HepG2 (cell line): ENCODE data around the gene PTPRD. TPM values are rescaled to one million over a fixed set of nuclear protein-coding genes. Genes with fewer than 3 reads are reported as not detected.

Experiments used
- ATAC-seq: fragments of 200-7000 bp; cut with Tn5 transposase; 3 replicates; pipeline ENCODE4 v1.9.1; 2020; ENCODE audit warnings: mild to moderate bottlenecking, moderate library complexity
- BruUV-seq: library from RNA; stranded (reverse); fragments of 400-500 nt; replicated peaks from 2 replicates; lab custom pipeline; 2021; lab: Mats Ljungman, UMichigan
- CTCF ChIA-PET: fragments of 300-600 bp; formaldehyde crosslinking; extraction: SDS; loops from one replicate; lab custom pipeline; 2021; ENCODE audit warnings: low total read pairs, inconsistent platforms, low intra/inter-chr PET ratio; lab: Yijun Ruan, JAX
- POLR2A ChIA-PET: fragments of 350-600 bp; sonication (Branson Sonifier 250); formaldehyde crosslinking; loops from one replicate; lab custom pipeline; 2020; ENCODE audit warnings: antibody characterized with exemption, inconsistent platforms; lab: Yijun Ruan, JAX
- DNase-seq: peaks from one replicate; pipeline ENCODE4 v3.0.0-alpha.2; 2015; ENCODE audit warnings: low spot score
- FAIRE-seq: peaks from 3 replicates; lab custom pipeline; 2011; peaks lifted over from hg19 to GRCh38; lab: Jason Lieb, UNC
- H2AFZ ChIP-seq: one replicate; pipeline ENCODE4 v1.6.1; 2011; ENCODE audit warnings: low read length, inconsistent platforms
- H3K27ac ChIP-seq: fragments of 300-600 bp; 3 replicates; pipeline ENCODE4 v1.8.0; 2011; ENCODE audit warnings: mixed run types, mild to moderate bottlenecking, mixed read lengths, low read length, inconsistent platforms; ENCODE audit not compliant: insufficient read depth; ENCODE audit errors: extremely low read length
- H3K27me3 ChIP-seq, 2 experiments: fragments of 200-600 bp in 1 of 2; 2 replicates in 1 of 2; 3 replicates in 1 of 2; pipeline versions ENCODE4 v1.6.0 to v1.8.0; 2011; ENCODE audit warnings: low read length in 2 of 2, mild to moderate bottlenecking in 2 of 2, moderate library complexity in 2 of 2, inconsistent platforms in 1 of 2; ENCODE audit not compliant: insufficient read depth in 2 of 2, control insufficient read depth in 1 of 2
- H3K36me3 ChIP-seq, 2 experiments: fragments of 200-600 bp in 1 of 2; replicated peaks in 1 of 2; 2 replicates in 1 of 2; 3 replicates in 1 of 2; pipeline versions ENCODE4 v1.5.1 to v1.8.0; 2011; ENCODE audit warnings: low read length in 2 of 2, inconsistent platforms in 1 of 2; ENCODE audit not compliant: insufficient read depth in 2 of 2, control insufficient read depth in 1 of 2
- H3K4me1 ChIP-seq: 2 replicates; pipeline ENCODE4 v1.5.1; 2012; ENCODE audit warnings: low read length, inconsistent platforms; ENCODE audit not compliant: insufficient read depth
- H3K4me2 ChIP-seq: 2 replicates; pipeline ENCODE4 v1.6.0; 2011; ENCODE audit warnings: low read depth, low read length, inconsistent platforms
- H3K4me3 ChIP-seq, 3 experiments: fragments of 200-600 bp in 1 of 3; sonication (generic), shearing (Covaris generic) in 1 of 3; replicated peaks in 1 of 3; 2 replicates each; pipeline ENCODE4 v1.5.1; 2011 to 2016; ENCODE audit warnings: low read length in 3 of 3, inconsistent platforms in 2 of 3, low read depth in 2 of 3, mild to moderate bottlenecking in 2 of 3, control low read depth in 1 of 3, mixed read lengths in 1 of 3; ENCODE audit not compliant: insufficient read depth in 1 of 3
- H3K79me2 ChIP-seq: one replicate; pipeline ENCODE4 v1.6.1; 2011; ENCODE audit warnings: low read length, inconsistent platforms; ENCODE audit not compliant: insufficient read depth
- H3K9ac ChIP-seq: 2 replicates; pipeline ENCODE4 v1.6.0; 2011; ENCODE audit warnings: mild to moderate bottlenecking, low read depth, low read length, inconsistent platforms; ENCODE audit not compliant: insufficient read depth
- H3K9me3 ChIP-seq: 2 replicates; pipeline ENCODE4 v1.5.1; 2012; ENCODE audit warnings: mild to moderate bottlenecking, low read length
- H4K20me1 ChIP-seq: 2 replicates; pipeline ENCODE4 v1.6.0; 2011; ENCODE audit warnings: inconsistent platforms, mild to moderate bottlenecking, low read length, moderate library complexity; ENCODE audit not compliant: insufficient read depth
- AGO2 ChIP-seq: fragments of 200-400 bp; formaldehyde crosslinking; optimal IDR thresholded peaks from 2 replicates; pipeline ENCODE3; 2017; ENCODE audit warnings: mild to moderate bottlenecking, low read depth, low read length, moderate library complexity
- ATF1 ChIP-seq: IDR thresholded peaks from 2 replicates; pipeline ENCODE4 v1.6.1; 2016; ENCODE audit warnings: mild to moderate bottlenecking, control low read depth
- DNMT1 ChIP-seq: sonication (generic); formaldehyde crosslinking; IDR thresholded peaks from 2 replicates; pipeline ENCODE4 v1.5.1; 2020; ENCODE audit warnings: mild to moderate bottlenecking, missing genetic modification reagents
- ELF4 ChIP-seq: sonication (generic); formaldehyde crosslinking; IDR thresholded peaks from 2 replicates; pipeline ENCODE4 v1.5.0; 2020; ENCODE audit warnings: missing genetic modification reagents, mild to moderate bottlenecking, moderate library complexity, borderline replicate concordance
- JUND ChIP-seq: sonication (generic); formaldehyde crosslinking; IDR thresholded peaks from 2 replicates; pipeline ENCODE4 v1.8.0; 2022; ENCODE audit warnings: mild to moderate bottlenecking, missing genetic modification reagents
- KLF12 ChIP-seq: sonication (generic); formaldehyde crosslinking; IDR thresholded peaks from 2 replicates; pipeline ENCODE4 v1.4.0; 2020; ENCODE audit warnings: missing genetic modification reagents, borderline replicate concordance
- SAP130 ChIP-seq: IDR thresholded peaks from 2 replicates; pipeline ENCODE4 v1.6.1; 2016; ENCODE audit warnings: low read depth
- TAF15 ChIP-seq: fragments of 200-400 bp; formaldehyde crosslinking; IDR thresholded peaks from one replicate; pipeline ENCODE4 v1.6.1; 2018; ENCODE audit warnings: mild to moderate bottlenecking, low read depth, low read length; ENCODE audit not compliant: poor library complexity, severe bottlenecking
- U2AF1 ChIP-seq: fragments of 200-400 bp; formaldehyde crosslinking; optimal IDR thresholded peaks from 2 replicates; pipeline ENCODE3; 2017; ENCODE audit warnings: mild to moderate bottlenecking, low read depth, low read length
- ZBTB7B ChIP-seq: sonication (generic); formaldehyde crosslinking; IDR thresholded peaks from 2 replicates; pipeline ENCODE4 v1.4.0; 2020; ENCODE audit warnings: missing genetic modification reagents
- ZNF160 ChIP-seq: sonication (generic); formaldehyde crosslinking; IDR thresholded peaks from 2 replicates; pipeline ENCODE4 v1.8.0; 2022; ENCODE audit warnings: mild to moderate bottlenecking, inconsistent platforms, missing genetic modification reagents
- ZNF484 ChIP-seq: sonication (generic); formaldehyde crosslinking; IDR thresholded peaks from 2 replicates; pipeline ENCODE4 v1.5.1; 2020; ENCODE audit warnings: mild to moderate bottlenecking, low read depth, missing genetic modification reagents, borderline replicate concordance
- ZNF563 ChIP-seq: sonication (generic); formaldehyde crosslinking; IDR thresholded peaks from 2 replicates; pipeline ENCODE4 v1.8.0; 2022; ENCODE audit warnings: mild to moderate bottlenecking, moderate library complexity, missing genetic modification reagents
- ZNF768 ChIP-seq: sonication (generic); formaldehyde crosslinking; IDR thresholded peaks from 2 replicates; pipeline ENCODE4 v1.4.0; 2020; ENCODE audit warnings: missing genetic modification reagents
- WGBS: methylation state at CpG from one replicate; pipeline ENCODE4 v1.1.6; 2017; ENCODE audit warnings: low lambda C conversion rate; 5-methylcytosine and 5-hydroxymethylcytosine counted together
- in situ Hi-C: cut with HindIII; loops from 2 replicates; pipeline ENCODE4 v1.10.0; 2017; ENCODE audit warnings: low pct_unique_long_range_greater_than_20kb; ENCODE audit not compliant: extremely low pct_ligation_motif_present
- intact Hi-C: fragments of 100-400 bp; cut with micrococcal nuclease; formaldehyde crosslinking; loops from one replicate; pipeline ENCODE4 v1.10.0; 2022; ENCODE audit not compliant: unreplicated experiment
- polyA plus RNA-seq, 8 experiments: library from polyadenylated mRNA; depleted of rRNA in 3 of 8; stranded (reverse) in 7 of 8; unstranded in 1 of 8; fragments of >200 nt; fragmentation: Illumina TruSeq in 4 of 8; extraction: Trizol in 4 of 8; gene quantifications; 2 replicates each; pipeline versions ENCODE4 v1.2.1 to v1.2.3, GENCODE V29; 2011 to 2016; ENCODE audit warnings: low read depth in 4 of 8, missing spikeins in 1 of 8, mixed read lengths in 1 of 8; ENCODE audit not compliant: insufficient read depth in 1 of 8
- total RNA-seq, 5 experiments: library from RNA; depleted of rRNA; stranded (reverse); fragments of >200 nt; fragmentation: Illumina TruSeq; extraction: Trizol; gene quantifications; 2 replicates each; pipeline ENCODE4 v1.2.3, GENCODE V29; 2016; ENCODE audit warnings: low read depth in 1 of 5
- TF ChIP-seq, protein P1 (sequence below): sonication (generic); formaldehyde crosslinking; IDR thresholded peaks from 2 replicates; pipeline ENCODE4 v1.8.1; 2023; ENCODE audit warnings: mild to moderate bottlenecking, moderate library complexity, missing genetic modification reagents
- TF ChIP-seq, protein P2 (sequence below): sonication (generic); formaldehyde crosslinking; conservative IDR thresholded peaks from 2 replicates; pipeline ENCODE4 v1.8.0; 2022; ENCODE audit warnings: low read depth, missing genetic modification reagents

The PTPRD gene
- total and polyA plus RNA-seq, 2 of the 13 experiments (the other 11 are each of a cell fraction or from before 2014, with no cell fraction given): 0.05 TPM; not detected in 1

DNA sequence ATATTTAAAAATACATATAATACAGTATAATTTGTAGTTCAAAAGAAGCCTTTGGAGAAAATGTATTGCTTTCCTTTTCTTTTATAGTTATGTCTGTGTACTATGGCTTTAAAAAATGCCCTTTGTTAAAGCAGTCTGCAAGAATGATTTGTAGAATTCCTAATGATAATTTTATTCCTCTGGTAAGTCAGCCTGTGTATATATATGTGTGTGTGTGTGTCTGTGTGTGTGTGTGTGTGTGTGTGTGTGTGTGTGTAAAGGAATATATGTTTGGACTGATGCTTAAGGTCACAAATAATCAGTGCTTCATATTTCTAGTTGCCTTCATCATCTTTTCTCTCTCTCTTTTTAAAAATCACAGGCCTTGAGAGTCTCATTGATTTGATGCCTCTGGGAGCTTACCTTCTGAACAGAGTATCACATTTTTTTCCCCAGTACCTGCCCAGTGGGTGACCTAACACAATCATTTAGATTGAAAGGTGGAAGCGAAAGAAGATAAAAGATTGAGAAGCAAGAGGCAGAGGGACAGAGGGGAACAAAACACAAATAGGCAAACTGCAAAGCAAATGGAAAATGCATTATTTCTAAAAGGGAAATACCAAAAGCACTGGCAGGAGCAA lies 2104.0 kb downstream of the PTPRD start:
- Histone ChIP-seq H4K20me1 (no peaks in the 10 kb centered on the region), H2AFZ (no peak overlapping the region), H3K9ac (no peak overlapping the region), H3K4me1 (no peaks in the 10 kb centered on the region), H3K27ac (no peak overlapping the region), H3K36me3 (no peaks in the 10 kb centered on the region), H3K4me2 (no peak overlapping the region), H3K9me3 (peaks cover 12% of the 10 kb centered on the region; the same call in 1 of the 2 replicates), H3K27me3 (no peaks in the 10 kb centered on the region), H3K79me2 (no peaks in the 10 kb centered on the region), H3K4me3 (no peak overlapping the region)
- ATAC-seq (no peak), DNase-seq (no peak), FAIRE-seq (no peak)
- TF ChIP-seq, protein P1, sequence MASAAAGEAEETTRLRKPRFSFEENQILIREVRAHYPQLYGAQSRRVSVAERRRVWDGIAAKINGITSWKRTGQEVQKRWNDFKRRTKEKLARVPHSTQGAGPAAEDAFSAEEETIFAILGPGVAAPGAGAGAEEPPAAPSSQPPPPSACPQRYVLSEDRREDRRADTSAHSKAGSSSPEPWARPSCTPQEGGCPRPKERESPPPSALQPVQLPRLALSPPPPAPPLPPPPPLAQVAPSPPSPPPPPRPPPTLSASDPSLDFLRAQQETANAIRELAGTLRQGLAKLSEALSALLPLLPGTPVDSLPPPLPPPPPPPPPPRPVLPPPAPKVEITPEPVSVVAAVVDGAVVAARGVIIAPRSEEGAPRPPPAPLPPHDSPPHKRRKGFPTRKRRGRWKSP (CRISPR knock-in tag): no peak
- no peak for TF ChIP-seq KLF12 (CRISPR knock-in tag)
- no peak for TF ChIP-seq ZNF484 (CRISPR knock-in tag)
- POLR2A ChIA-PET: no interaction called here
- no TSS peak for BruUV-seq
- 4% methylated on average over 1 of the region's 1 CpG for WGBS
- in situ Hi-C loops: no loop called here
- intact Hi-C loops: no loop called here
- CTCF ChIA-PET: no interaction called here

DNA sequence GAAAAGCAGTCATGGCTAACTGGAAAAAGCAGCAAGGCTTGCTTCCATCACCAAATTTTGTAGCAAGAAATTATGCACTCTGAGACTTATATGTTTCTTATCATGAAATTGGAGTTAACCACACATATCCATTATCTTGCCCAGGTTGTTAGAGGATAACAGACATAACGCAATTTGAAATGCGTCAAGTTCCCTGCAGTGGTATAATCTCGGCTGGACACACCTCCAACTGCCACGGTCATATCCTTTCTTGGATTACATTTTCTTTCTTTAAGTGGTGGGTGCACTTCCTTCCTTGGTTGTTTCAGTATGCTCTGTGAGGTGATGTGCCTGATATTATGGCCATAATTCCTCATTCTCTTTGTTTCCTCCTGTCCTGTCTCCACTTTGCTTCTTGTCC lies 2118.2 kb downstream of the PTPRD start:
- ChIA-PET CTCF (no interaction called here), POLR2A (no interaction called here)
- Histone ChIP-seq H3K27me3 (no peaks in the 10 kb centered on the region), H3K9me3 (peaks cover 74% of the 10 kb centered on the region), H3K79me2 (no peaks in the 10 kb centered on the region), H3K36me3 (no peaks in the 10 kb centered on the region), H2AFZ (no peak overlapping the region), H4K20me1 (no peaks in the 10 kb centered on the region), H3K4me3 (no peak overlapping the region), H3K4me2 (no peak overlapping the region), H3K4me1 (no peaks in the 10 kb centered on the region), H3K9ac (no peak overlapping the region), H3K27ac (no peak overlapping the region)
- no peak for TF ChIP-seq ZNF160 (CRISPR knock-in tag)
- no peak for TF ChIP-seq ZBTB7B (CRISPR knock-in tag)
- TF ChIP-seq U2AF1: no peak
- no peak for TF ChIP-seq AGO2
- TF ChIP-seq JUND: no peak
- TF ChIP-seq DNMT1 (CRISPR knock-in tag): no peak
- TF ChIP-seq TAF15: no peak
- no peak for TF ChIP-seq ELF4 (CRISPR knock-in tag)
- TF ChIP-seq ZNF563 (CRISPR knock-in tag): no peak
- TF ChIP-seq ZNF768: no peak
- TF ChIP-seq, protein P2, sequence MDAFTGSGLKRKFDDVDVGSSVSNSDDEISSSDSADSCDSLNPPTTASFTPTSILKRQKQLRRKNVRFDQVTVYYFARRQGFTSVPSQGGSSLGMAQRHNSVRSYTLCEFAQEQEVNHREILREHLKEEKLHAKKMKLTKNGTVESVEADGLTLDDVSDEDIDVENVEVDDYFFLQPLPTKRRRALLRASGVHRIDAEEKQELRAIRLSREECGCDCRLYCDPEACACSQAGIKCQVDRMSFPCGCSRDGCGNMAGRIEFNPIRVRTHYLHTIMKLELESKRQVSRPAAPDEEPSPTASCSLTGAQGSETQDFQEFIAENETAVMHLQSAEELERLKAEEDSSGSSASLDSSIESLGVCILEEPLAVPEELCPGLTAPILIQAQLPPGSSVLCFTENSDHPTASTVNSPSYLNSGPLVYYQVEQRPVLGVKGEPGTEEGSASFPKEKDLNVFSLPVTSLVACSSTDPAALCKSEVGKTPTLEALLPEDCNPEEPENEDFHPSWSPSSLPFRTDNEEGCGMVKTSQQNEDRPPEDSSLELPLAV (CRISPR knock-in tag): no peak
- TF ChIP-seq SAP130 (CRISPR knock-in tag): no peak
- TF ChIP-seq ATF1 (CRISPR knock-in tag): no peak
- no peak for DNase-seq
- WGBS: 11% methylated on average over 4 of the region's 4 CpGs
- in situ Hi-C loops: no loop called here
- ATAC-seq: no peak
- intact Hi-C loops: no loop called here
- FAIRE-seq: no peak
- BruUV-seq: no TSS peak
